Natural killer cell (primary cell): Measurements from ENCODE around the gene VASH2. TPM values are rescaled to one million over a fixed set of nuclear protein-coding genes. Genes with fewer than 3 reads are reported as not detected.

ENCODE experiments used
- ATAC-seq, 3 donors: fragments of 150-1000 bp in 2 of 3; fragments of 200-7000 bp in 1 of 3; cut with Tn5 transposase; 1 replicate in 1 of 3; 2 replicates in 2 of 3; pipeline ENCODE4 v1.10.0; 2021; ENCODE audit warnings: mild to moderate bottlenecking in 2 of 3, moderate library complexity in 2 of 3
- DNase-seq, 2 donors: peaks; one replicate each; pipeline versions ENCODE4 v3.0.0 to v3.0.0-alpha.2; 2013 to 2021; ENCODE audit warnings: mixed read lengths in 1 of 2
- H3K27ac ChIP-seq: one replicate; pipeline ENCODE4 v1.5.1; 2013; ENCODE audit warnings: mild to moderate bottlenecking, low read length
- H3K27me3 ChIP-seq: one replicate; pipeline ENCODE4 v1.6.1; 2013; ENCODE audit warnings: low read length; ENCODE audit not compliant: control insufficient read depth, insufficient read depth
- H3K36me3 ChIP-seq: one replicate; pipeline ENCODE4 v1.6.1; 2013; ENCODE audit warnings: low read length; ENCODE audit not compliant: control insufficient read depth, insufficient read depth
- H3K4me1 ChIP-seq: one replicate; pipeline ENCODE4 v1.6.1; 2013; ENCODE audit warnings: low read length; ENCODE audit not compliant: control insufficient read depth, insufficient read depth
- H3K4me3 ChIP-seq: one replicate; pipeline ENCODE4 v1.5.1; 2013; ENCODE audit warnings: low read length
- H3K9me3 ChIP-seq: one replicate; pipeline ENCODE4 v1.6.1; 2013; ENCODE audit warnings: low read length; ENCODE audit not compliant: control insufficient read depth, insufficient read depth
- H3K27ac Mint-ChIP-seq, 2 donors: one replicate each; pipeline ENCODE4 v1.8.0; 2022; ENCODE audit warnings: mild to moderate bottlenecking in 2 of 2, mixed read lengths in 2 of 2, moderate library complexity in 1 of 2
- H3K27me3 Mint-ChIP-seq, 2 donors: one replicate each; pipeline ENCODE4 v1.8.0; 2022; ENCODE audit warnings: low read depth in 2 of 2, mixed read lengths in 2 of 2
- H3K36me3 Mint-ChIP-seq: one replicate; pipeline ENCODE4 v1.8.0; 2022; ENCODE audit warnings: mixed read lengths
- H3K4me1 Mint-ChIP-seq, 2 donors: one replicate each; pipeline ENCODE4 v1.8.0; 2022; ENCODE audit warnings: mixed read lengths in 2 of 2
- H3K4me3 Mint-ChIP-seq: one replicate; pipeline ENCODE4 v1.8.0; 2022; ENCODE audit warnings: mild to moderate bottlenecking, moderate library complexity, mixed read lengths
- H3K9me3 Mint-ChIP-seq, 2 donors: one replicate each; pipeline ENCODE4 v1.8.0; 2022; ENCODE audit warnings: mixed read lengths in 2 of 2
- WGBS: methylation state at CpG from one replicate; pipeline ENCODE4 v1.1.7; 2013; ENCODE audit warnings: missing lambda C conversion rate; ENCODE audit not compliant: insufficient coverage; 5-methylcytosine and 5-hydroxymethylcytosine counted together
- intact Hi-C: fragments of 100-400 bp; cut with micrococcal nuclease; formaldehyde crosslinking; loops from one replicate; pipeline ENCODE4 v1.14.2; 2022
- total RNA-seq, 4 donors: library from RNA; stranded (reverse); fragments of 120-200 nt in 1 of 4; gene quantifications; one replicate each; pipeline versions ENCODE4 v1.2.3 to v1.2.4, GENCODE V29; 2013 to 2022
- TF ChIP-seq, protein P1 (sequence below): fragments of 200-600 bp; IDR thresholded peaks from one replicate; pipeline ENCODE4 v1.8.0; 2022; ENCODE audit warnings: antibody characterized with exemption

VASH2 gene
- total RNA-seq, 3 donors from 2014 or later (not counting 1 experiment from before 2014, with no cell fraction given), result not detected

DNA sequence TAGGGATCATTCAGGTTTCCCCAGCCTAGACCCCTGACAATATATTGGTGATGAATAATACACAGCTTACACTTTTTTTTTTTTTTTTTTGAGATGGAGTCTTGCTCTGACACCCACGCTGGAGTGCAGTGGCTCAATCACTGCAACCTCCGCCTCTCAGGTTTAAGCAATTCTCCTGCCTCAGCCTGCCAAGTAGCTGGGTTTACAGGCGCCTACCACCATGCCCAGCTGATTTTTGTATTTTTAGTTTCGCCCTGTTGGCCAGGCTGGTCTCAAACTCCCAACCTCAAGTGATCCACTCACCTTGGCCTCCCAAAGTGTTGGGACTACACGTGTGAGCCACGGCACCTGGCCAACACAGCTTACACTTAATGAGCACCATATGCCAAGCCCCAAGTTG lies 7.2 kb downstream of the VASH2 start:
- Mint-ChIP-seq H3K4me3 (no peak overlapping the region), H3K4me1 (no peaks in the 10 kb centered on the region), H3K36me3 (no peaks in the 10 kb centered on the region), H3K9me3 (no peaks in the 10 kb centered on the region), H3K27me3 (peaks cover 32 to 33% of the 10 kb centered on the region in 2 donors), H3K27ac (no peak overlapping the region)
- H3K27ac ChIP-seq, result no peak overlapping the region
- H3K4me1 ChIP-seq, result peaks cover 3% of the 10 kb centered on the region
- H3K4me3 ChIP-seq, result no peak overlapping the region
- no peaks in the 10 kb centered on the region for H3K27me3 ChIP-seq
- DNase-seq (no peak), ATAC-seq (no peak)
- intact Hi-C loops, result no loop called here
- no peaks in the 10 kb centered on the region for H3K9me3 ChIP-seq
- H3K36me3 ChIP-seq, result no peaks in the 10 kb centered on the region
- TF ChIP-seq, protein P1, sequence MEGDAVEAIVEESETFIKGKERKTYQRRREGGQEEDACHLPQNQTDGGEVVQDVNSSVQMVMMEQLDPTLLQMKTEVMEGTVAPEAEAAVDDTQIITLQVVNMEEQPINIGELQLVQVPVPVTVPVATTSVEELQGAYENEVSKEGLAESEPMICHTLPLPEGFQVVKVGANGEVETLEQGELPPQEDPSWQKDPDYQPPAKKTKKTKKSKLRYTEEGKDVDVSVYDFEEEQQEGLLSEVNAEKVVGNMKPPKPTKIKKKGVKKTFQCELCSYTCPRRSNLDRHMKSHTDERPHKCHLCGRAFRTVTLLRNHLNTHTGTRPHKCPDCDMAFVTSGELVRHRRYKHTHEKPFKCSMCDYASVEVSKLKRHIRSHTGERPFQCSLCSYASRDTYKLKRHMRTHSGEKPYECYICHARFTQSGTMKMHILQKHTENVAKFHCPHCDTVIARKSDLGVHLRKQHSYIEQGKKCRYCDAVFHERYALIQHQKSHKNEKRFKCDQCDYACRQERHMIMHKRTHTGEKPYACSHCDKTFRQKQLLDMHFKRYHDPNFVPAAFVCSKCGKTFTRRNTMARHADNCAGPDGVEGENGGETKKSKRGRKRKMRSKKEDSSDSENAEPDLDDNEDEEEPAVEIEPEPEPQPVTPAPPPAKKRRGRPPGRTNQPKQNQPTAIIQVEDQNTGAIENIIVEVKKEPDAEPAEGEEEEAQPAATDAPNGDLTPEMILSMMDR, result no peak
- WGBS, result 93% methylated on average over 6 of the region's 6 CpGs

DNA sequence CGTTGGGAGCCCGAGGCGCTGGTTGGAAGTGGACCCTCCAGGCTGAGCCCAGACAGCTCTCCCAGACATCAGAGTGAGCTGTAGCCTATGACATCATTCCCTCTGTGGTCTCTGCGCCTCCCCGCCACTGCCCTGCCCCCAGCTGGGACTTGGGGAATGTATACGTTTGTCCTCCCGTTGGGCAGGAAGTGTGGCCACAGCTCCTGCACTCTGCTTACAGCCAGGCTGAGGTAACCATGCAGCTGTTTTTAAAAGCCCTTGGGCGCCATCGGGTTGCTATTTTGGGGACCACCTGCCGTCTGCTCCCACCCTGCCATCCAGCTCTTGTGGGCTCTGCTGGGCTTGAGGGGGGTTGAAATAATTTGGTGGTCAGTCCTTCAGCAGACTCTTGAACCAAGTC lies 7.8 kb downstream of the VASH2 start:
- no peak overlapping the region for H3K4me3 ChIP-seq
- H3K27me3 ChIP-seq, result no peaks in the 10 kb centered on the region
- peaks cover 3% of the 10 kb centered on the region for H3K4me1 ChIP-seq
- 47% methylated on average over 10 of the region's 10 CpGs for WGBS
- no peaks in the 10 kb centered on the region for H3K9me3 ChIP-seq
- no peak overlapping the region for H3K4me3 Mint-ChIP-seq
- no peaks in the 10 kb centered on the region for H3K36me3 ChIP-seq
- TF ChIP-seq, protein P1, result no peak
- no peaks in the 10 kb centered on the region for H3K9me3 Mint-ChIP-seq
- H3K27me3 Mint-ChIP-seq, result peaks cover 26 to 27% of the 10 kb centered on the region in 2 donors
- no peaks in the 10 kb centered on the region for H3K4me1 Mint-ChIP-seq
- H3K27ac ChIP-seq, result no peak overlapping the region
- no peak for DNase-seq
- no peaks in the 10 kb centered on the region for H3K36me3 Mint-ChIP-seq
- no peak overlapping the region for H3K27ac Mint-ChIP-seq
- intact Hi-C loops, result no loop called here
- no peak for ATAC-seq

DNA sequence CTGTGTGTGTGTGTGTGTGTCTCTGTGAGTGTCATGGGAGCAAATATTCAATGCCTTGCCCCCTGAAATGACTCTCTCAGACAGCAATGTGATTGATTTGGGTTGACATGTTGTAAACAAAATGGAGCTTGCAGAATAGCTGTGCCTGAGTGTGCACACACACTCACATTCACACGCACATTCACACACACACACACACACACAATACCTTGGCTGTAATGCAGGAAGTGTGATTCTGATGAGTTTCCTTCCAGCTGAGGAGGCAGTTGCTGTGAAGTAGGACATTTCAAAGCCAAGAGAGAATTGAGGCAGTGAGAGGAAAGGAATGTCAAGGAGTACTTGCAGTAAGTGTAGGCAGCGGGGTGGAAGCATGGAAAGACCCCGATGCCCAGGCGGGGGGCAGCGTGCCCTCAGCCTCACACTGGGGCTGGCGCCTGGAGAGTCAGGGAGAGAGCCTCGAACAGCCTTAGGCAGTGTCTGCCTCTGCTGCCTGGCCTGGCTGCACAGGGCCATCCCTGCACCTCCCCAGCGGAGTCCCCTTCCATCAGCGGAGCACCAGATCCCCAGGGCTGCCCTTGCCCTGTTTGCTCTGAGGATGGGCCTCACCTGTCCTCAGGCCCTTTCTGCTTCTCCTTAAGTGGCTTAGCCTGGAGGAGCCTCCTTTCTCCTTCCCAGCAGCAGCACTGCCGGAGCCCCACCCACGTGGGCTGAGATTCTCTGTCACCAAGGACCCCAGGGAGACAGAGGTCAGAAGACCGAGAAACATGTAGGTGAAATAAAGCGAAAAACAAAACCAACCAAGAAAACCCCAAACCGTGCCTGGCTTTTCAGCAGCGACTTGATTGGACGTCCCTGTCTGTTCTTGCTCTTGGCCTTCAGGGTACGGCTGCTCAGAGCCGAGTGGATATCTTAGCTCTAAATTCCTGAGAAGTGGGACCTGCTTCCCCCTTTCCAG lies 9.2 kb downstream of the VASH2 start:
- Mint-ChIP-seq H3K9me3 (no peaks in the 10 kb centered on the region), H3K4me3 (no peak overlapping the region), H3K4me1 (no peaks in the 10 kb centered on the region), H3K36me3 (no peaks in the 10 kb centered on the region), H3K27me3 (peaks cover 16 to 20% of the 10 kb centered on the region in 2 donors), H3K27ac (no peak overlapping the region)
- 83% methylated on average over 17 of the region's 18 CpGs for WGBS
- intact Hi-C loops, result no loop called here
- H3K4me1 ChIP-seq, result peaks cover 3% of the 10 kb centered on the region
- no peaks in the 10 kb centered on the region for H3K9me3 ChIP-seq
- H3K27ac ChIP-seq, result no peak overlapping the region
- no peaks in the 10 kb centered on the region for H3K36me3 ChIP-seq
- TF ChIP-seq, protein P1, result no peak
- H3K4me3 ChIP-seq, result no peak overlapping the region
- DNase-seq, result no peak
- no peak for ATAC-seq
- no peaks in the 10 kb centered on the region for H3K27me3 ChIP-seq
